Uterus (tissue), 4 donors: Measurements from ENCODE around the gene GPSM1. TPM values are rescaled to one million over a fixed set of nuclear protein-coding genes. Genes with fewer than 3 reads are reported as not detected.
"Not testable (repeated sequence)": the region's sequence is repeated elsewhere in the genome, so short reads cannot be mapped to it uniquely, and the experiment has no call there.

Source experiments
- DNase-seq, 2 donors: peaks; one replicate each; pipeline ENCODE4 v3.0.0-alpha.2; 2019 to 2020
- H3K27ac ChIP-seq, 2 donors: fragments of 200-600 bp; sonication (generic); 1 replicate in 1 of 2; 2 replicates in 1 of 2; pipeline ENCODE4 v1.5.1; 2016 to 2018
- H3K27me3 ChIP-seq, 2 donors: fragments of 200-600 bp; sonication (generic); one replicate each; pipeline ENCODE4 v1.5.1; 2018 to 2019; ENCODE audit warnings: control low read depth in 1 of 2
- H3K36me3 ChIP-seq, 2 donors: fragments of 200-600 bp; sonication (generic); one replicate each; pipeline ENCODE4 v1.5.1; 2019; ENCODE audit warnings: control low read depth in 1 of 2
- H3K4me1 ChIP-seq, 2 donors: fragments of 200-600 bp; sonication (generic); one replicate each; pipeline ENCODE4 v1.5.1; 2018 to 2019; ENCODE audit warnings: control low read depth in 1 of 2
- H3K4me3 ChIP-seq, 2 donors: fragments of 200-600 bp; sonication (generic); 1 replicate in 1 of 2; 2 replicates in 1 of 2; pipeline ENCODE4 v1.5.1; 2018 to 2019; ENCODE audit warnings: mild to moderate bottlenecking in 1 of 2
- H3K9me3 ChIP-seq, 2 donors: fragments of 200-600 bp; sonication (generic); one replicate each; pipeline ENCODE4 v1.5.1; 2019; ENCODE audit warnings: control low read depth in 1 of 2
- CTCF ChIP-seq, 4 experiments: fragments of 200-600 bp in 2 of 4; fragments of 450-650 bp in 2 of 4; sonication (generic) in 2 of 4; IDR thresholded peaks; one replicate each; pipeline ENCODE4 v1.5.1; 2016 to 2019; ENCODE audit warnings: antibody characterized with exemption in 4 of 4, mild to moderate bottlenecking in 2 of 4, moderate library complexity in 1 of 4
- POLR2A ChIP-seq, 2 donors: fragments of 450-650 bp; IDR thresholded peaks; one replicate each; pipeline ENCODE4 v1.6.1; 2016; ENCODE audit warnings: antibody characterized with exemption in 2 of 2, mild to moderate bottlenecking in 1 of 2, moderate library complexity in 1 of 2
- intact Hi-C: fragments of 100-400 bp; cut with DNase I; formaldehyde crosslinking; loops from one replicate; pipeline ENCODE4 v1.15.1; 2023; ENCODE audit warnings: low total_unique reads
- total RNA-seq, 4 donors: library from RNA; depleted of rRNA in 3 of 4; stranded (reverse); fragments of >200 nt in 3 of 4; gene quantifications; one replicate each; pipeline versions ENCODE4 v1.1.0 to v1.2.4, GENCODE V29; 2014 to 2023
- donor health status: DM: yes; HTN: yes; CAD: no.

The GPSM1 gene
- total RNA-seq, 4 donors from 2014 or later = 4.4 to 43.6 (median 24.1) TPM

DNA sequence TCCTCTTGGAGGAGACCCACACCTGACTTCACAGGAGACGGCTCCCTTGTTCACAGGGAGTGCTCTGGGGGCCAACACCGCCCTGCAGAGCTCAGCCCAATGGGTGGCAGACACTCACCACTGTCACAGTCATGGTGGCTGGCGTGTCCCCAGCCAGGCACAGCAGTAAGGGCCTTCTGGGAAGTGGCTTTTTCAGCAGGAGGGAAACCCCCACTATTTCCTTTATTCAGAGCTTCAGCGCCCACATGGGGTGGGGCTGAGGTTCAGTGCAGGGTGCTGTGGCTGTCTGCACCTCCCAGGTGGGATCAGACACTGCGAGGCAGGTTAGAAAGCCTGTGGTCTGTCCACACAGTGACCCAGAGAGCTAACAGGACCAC is 76.2 kb downstream of the GPSM1 start:
- TF ChIP-seq POLR2A (IDR thresholded peaks at IDR 0.05) (no peak), CTCF (IDR thresholded peaks at IDR 0.05) (no peak)
- DNase-seq = no peak
- H3K4me1 ChIP-seq = peaks cover 4 to 7% of the 10 kb centered on the region in 2 donors
- no peaks in the 10 kb centered on the region for H3K36me3 ChIP-seq
- no peaks in the 10 kb centered on the region for H3K27me3 ChIP-seq
- H3K4me3 ChIP-seq = no peak overlapping the region
- H3K9me3 ChIP-seq = no peaks in the 10 kb centered on the region
- no peak overlapping the region for H3K27ac ChIP-seq
- intact Hi-C loops = no loop called here

DNA sequence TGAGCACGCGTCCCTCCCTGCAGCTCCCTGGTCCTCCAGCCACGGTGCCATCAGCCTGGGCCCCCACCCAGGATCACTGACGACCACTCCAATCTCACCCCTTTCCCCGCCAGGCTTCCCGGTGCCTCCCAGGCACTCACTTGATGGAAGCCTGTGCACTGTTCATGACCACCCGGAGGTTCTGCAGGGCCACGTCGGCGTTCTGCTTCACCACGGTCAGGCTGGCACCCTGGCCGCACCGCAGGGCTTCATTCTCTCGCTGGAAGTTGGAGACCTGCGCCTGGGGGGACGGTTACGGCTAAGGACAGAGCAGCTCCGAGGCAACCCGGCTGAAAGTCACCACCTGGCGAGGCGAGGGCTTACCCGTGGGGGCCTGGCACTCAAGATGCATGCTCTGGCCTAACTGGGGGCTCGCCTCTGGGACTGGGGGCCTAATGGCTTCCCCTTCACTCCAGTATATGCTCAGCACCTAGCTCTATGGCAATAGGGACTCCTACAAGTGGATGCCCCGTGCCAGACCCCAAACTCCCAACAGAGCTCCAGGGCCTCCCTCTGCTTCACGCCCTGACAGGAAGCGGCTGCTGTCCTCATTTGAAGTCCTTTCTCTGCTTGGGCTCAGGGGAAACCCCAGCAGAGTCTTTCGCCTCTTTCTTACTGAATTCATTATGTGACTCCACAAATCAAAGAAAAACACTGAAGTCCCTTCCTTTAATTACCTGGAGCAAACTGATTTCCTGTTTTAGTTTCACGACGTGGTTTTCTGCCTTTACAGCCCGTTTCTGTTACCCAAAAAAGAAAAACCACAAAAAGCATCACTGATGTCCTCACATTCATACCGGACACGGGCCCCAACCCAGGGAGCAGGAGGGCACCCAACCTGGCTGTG is 76.8 kb downstream of the GPSM1 start:
- no peak overlapping the region for H3K4me3 ChIP-seq
- H3K27ac ChIP-seq = no peak overlapping the region
- no peaks in the 10 kb centered on the region for H3K27me3 ChIP-seq
- no peak for TF ChIP-seq CTCF (IDR thresholded peaks at IDR 0.05)
- TF ChIP-seq POLR2A (IDR thresholded peaks at IDR 0.05) = no peak
- H3K9me3 ChIP-seq = no peaks in the 10 kb centered on the region
- intact Hi-C loops = no loop called here
- peaks cover 3 to 4% of the 10 kb centered on the region in 2 donors for H3K4me1 ChIP-seq
- no peaks in the 10 kb centered on the region for H3K36me3 ChIP-seq
- no peak for DNase-seq

GRCh38 chr9:136404801-136405136 is 77.4 kb downstream of the GPSM1 start:
- no peaks in the 10 kb centered on the region for H3K36me3 ChIP-seq
- H3K4me3 ChIP-seq = no peak overlapping the region
- no peaks in the 10 kb centered on the region for H3K9me3 ChIP-seq
- H3K4me1 ChIP-seq = peaks cover 0 to 5% of the 10 kb centered on the region in 2 donors
- intact Hi-C loops = no loop called here
- TF ChIP-seq CTCF (IDR thresholded peaks at IDR 0.05) (no peak), POLR2A (IDR thresholded peaks at IDR 0.05) (no peak)
- no peak overlapping the region for H3K27ac ChIP-seq
- no peaks in the 10 kb centered on the region for H3K27me3 ChIP-seq
- no peak for DNase-seq

GRCh38 chr9:136405481-136405880 is 78.1 kb downstream of the GPSM1 start:
- Histone ChIP-seq H3K27me3 (no peaks in the 10 kb centered on the region), H3K4me3 (no peak overlapping the region), H3K27ac (no peak overlapping the region), H3K36me3 (no peaks in the 10 kb centered on the region), H3K9me3 (no peaks in the 10 kb centered on the region), H3K4me1 (peaks cover 0 to 8% of the 10 kb centered on the region in 2 donors)
- no peak for DNase-seq
- intact Hi-C loops = no loop called here
- TF ChIP-seq CTCF (IDR thresholded peaks at IDR 0.05) = no peak
- TF ChIP-seq POLR2A (IDR thresholded peaks at IDR 0.05) = no peak

DNA sequence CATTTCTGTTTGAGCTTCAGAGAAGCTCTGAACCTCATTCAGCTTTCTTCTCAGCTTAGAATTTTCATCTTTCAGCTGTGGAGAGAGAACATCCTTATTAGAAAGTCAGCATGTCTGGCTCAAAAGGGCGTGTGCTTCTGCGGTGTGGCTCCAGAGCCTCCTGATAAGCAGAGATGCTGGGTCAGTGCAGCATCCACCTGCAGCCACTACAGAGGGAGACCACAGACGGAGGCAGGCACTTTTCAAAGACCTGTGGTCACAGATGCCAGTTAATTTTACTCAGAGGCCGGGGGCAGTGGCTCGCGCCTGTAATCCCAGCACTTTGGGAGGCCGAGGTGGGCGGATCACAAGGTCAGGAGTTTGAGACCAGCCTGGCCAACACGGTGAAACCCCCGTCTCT is 78.6 kb downstream of the GPSM1 start:
- intact Hi-C loops, H3K4me1 ChIP-seq, H3K27me3 ChIP-seq, H3K27ac ChIP-seq, DNase-seq, H3K9me3 ChIP-seq, H3K36me3 ChIP-seq, H3K4me3 ChIP-seq: not testable (repeated sequence)

DNA sequence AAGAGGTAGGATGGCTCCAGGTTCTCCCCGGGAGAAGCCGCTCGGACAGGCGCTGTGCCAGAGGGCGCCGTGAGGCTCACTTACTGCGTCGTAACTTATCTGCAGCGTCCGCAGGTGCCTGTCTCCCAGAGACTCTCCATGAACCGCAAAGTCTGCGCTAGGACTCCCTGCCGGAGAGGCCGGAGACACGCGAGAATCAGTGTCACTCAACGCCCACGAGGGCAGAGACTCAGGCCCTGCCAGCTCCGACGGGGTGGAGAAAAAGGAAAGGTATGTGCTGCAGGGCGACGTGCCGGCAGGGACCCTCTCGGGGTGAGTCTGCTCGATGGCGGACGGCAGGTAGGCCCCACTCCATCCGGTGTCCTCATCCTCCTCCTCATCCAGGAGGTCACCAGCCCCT is 79.7 kb downstream of the GPSM1 start:
- H3K4me1 ChIP-seq, H3K27me3 ChIP-seq, intact Hi-C loops, H3K4me3 ChIP-seq, H3K36me3 ChIP-seq, H3K27ac ChIP-seq, H3K9me3 ChIP-seq, DNase-seq: not testable (repeated sequence)
